ENCODE results near the gene LMAN1. TPM values are rescaled to one million over a fixed set of nuclear protein-coding genes. Genes with fewer than 3 reads are reported as not detected.
A peak's percentile ranks its signal among the peaks of the same experiment; 100 is the strongest.

Gene LMAN1
- total RNA-seq, 6 donors from 2014 or later = 47.5 to 159 (median 60.7) TPM

DNA sequence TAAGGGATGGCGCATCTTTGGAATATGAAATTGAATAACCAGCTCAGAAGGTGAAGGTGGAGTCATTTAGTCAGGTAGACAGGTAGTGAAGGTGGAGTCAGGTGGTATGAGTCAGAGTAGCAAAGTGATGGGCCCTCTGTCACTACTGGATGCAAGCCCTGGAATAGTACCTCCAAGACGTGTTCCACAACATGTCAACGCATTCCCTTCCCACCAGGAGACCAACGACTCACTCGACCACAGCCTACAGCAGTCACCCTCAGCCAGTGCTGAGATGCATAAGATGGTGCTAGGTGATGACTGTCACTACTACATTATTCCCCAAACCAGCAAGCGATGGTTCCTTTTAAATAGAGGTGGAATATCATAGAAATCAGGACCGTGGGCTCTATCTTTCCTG lies 47.4 kb downstream of the LMAN1 start:
- no peak for TF ChIP-seq EP300 (IDR thresholded peaks at IDR 0.05)
- TF ChIP-seq CTCF (IDR thresholded peaks at IDR 0.05) = no peak
- TF ChIP-seq POLR2A (IDR thresholded peaks at IDR 0.05) = no peak
- TF ChIP-seq POLR2AphosphoS5 (IDR thresholded peaks at IDR 0.05) = no peak
- WGBS, 2 donors = 80 to 89% methylated on average over 7 of the region's 7 CpGs

DNA sequence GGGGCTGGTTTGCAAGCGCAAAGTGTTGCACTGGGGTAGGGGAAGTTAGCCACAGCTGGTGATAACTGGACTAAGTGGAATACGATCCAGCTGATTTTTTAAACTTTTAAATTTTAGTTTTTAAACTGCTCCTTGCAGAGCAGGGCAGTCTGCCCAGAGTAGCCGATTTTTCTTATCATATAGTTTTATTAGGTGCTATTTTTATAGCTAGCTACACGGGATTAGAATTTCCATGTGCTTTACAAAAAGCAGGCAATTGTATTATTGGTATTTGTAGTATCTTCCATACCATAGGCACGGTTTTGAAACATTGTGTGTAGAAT lies 50.2 kb downstream of the LMAN1 start:
- Histone ChIP-seq H3K9me3 (no peaks in the 10 kb centered on the region), H3K27me3 (no peaks in the 10 kb centered on the region), H3K4me1 (peaks cover 3 to 11% (median 7%) of the 10 kb centered on the region in 4 donors), H3K36me3 (no peaks in the 10 kb centered on the region), H3K4me3 (peak overlapping the region in 3 of 4 donors; percentile 19 to 40 (median 30)), H3K27ac (no peak overlapping the region)
- DNase-seq = no peak
- 16 to 18% methylated on average over 5 of the region's 5 CpGs for WGBS, 2 donors
- ATAC-seq (ENCODE audit: low FRiP score in 2 of 2) = no peak
- TF ChIP-seq EP300 (IDR thresholded peaks at IDR 0.05) (no peak), POLR2AphosphoS5 (IDR thresholded peaks at IDR 0.05) (no peak), POLR2A (IDR thresholded peaks at IDR 0.05) (no peak), CTCF (IDR thresholded peaks at IDR 0.05) (no peak)

More for the DNA sequence above, 47.4 kb downstream of the LMAN1 start:
- Histone ChIP-seq H3K27ac (no peak overlapping the region), H3K36me3 (no peaks in the 10 kb centered on the region), H3K27me3 (no peaks in the 10 kb centered on the region), H3K4me1 (peaks cover 3 to 11% (median 7%) of the 10 kb centered on the region in 4 donors), H3K4me3 (no peak overlapping the region), H3K9me3 (no peaks in the 10 kb centered on the region)
- ATAC-seq (ENCODE audit: low FRiP score in 2 of 2) (no peak), DNase-seq (no peak)

DNA sequence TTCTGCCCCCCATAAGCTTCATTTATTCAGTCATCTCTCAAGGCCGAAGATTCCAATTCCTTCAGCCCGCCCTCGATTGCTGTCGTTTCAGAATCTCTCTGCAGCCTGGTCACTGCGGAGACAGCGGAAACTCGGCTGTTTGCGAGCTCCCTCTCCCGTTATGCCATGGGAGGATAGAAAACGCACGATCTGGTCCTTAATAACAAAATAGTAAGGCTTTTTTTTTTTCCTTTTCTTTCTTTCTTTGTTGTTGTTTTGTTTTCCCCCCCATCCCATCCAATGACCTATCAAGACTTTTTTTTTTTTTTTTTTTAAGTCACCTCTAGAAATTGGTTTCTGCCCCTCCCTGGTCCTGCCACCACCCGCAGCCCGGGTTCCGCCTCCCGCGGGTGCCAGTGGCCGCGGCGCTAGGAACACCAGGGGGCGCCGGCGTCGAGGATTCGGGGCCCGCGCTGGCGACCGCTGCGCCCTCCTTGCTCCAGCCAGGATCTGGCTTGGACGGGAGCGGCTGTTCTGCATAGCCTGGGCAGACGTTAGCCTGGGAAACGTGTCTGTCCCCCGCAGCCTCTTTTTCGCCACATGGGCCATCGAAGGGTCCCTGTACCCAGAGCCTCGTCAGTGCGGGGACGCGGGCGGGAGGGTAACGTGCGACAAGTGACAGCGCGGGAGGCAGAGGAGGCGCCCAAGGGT lies 50.7 kb downstream of the LMAN1 start:
- no peak for TF ChIP-seq POLR2AphosphoS5 (IDR thresholded peaks at IDR 0.05)
- peak; percentile 64 to 81 (median 68) for TF ChIP-seq CTCF (IDR thresholded peaks at IDR 0.05)
- peak; percentile 66 to 96 for DNase-seq
- H3K4me3 ChIP-seq = peak overlapping the region in 3 of 4 donors; percentile 19 to 40 (median 30)
- WGBS, 2 donors = 2 to 5% methylated on average over 39 to 41 of the region's 46 CpGs
- peak; percentile 81 to 96 for ATAC-seq (ENCODE audit: low FRiP score in 2 of 2)
- peaks cover 3 to 11% (median 7%) of the 10 kb centered on the region in 4 donors for H3K4me1 ChIP-seq
- no peaks in the 10 kb centered on the region for H3K36me3 ChIP-seq
- no peak overlapping the region for H3K27ac ChIP-seq
- no peaks in the 10 kb centered on the region for H3K9me3 ChIP-seq
- no peaks in the 10 kb centered on the region for H3K27me3 ChIP-seq

DNA sequence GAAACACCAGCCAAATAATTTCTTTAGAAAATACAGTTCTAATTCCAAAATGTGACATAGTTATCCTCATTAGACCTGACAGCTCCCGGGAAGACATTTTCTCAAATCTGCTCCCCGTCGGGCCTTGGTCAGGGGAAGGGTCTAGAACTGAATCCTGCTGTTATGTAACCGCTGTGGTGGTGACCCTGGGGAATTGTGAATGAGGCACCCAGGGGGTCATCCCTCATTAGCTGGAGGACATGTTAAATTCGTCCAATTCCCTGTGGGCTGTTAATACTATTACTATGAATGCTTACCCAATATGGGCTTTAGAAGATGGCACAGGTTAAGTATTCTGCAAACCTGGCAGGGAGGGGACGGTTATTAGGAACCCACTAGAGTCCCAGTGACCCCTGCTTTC lies 52.4 kb downstream of the LMAN1 start:
- 83 to 86% methylated on average over 6 of the region's 6 CpGs for WGBS, 2 donors
- Histone ChIP-seq H3K36me3 (no peaks in the 10 kb centered on the region), H3K4me3 (no peak overlapping the region), H3K9me3 (no peaks in the 10 kb centered on the region), H3K27me3 (no peaks in the 10 kb centered on the region), H3K27ac (no peak overlapping the region), H3K4me1 (peaks cover 3 to 11% (median 7%) of the 10 kb centered on the region in 4 donors)
- DNase-seq = no peak
- TF ChIP-seq EP300 (IDR thresholded peaks at IDR 0.05) (no peak), CTCF (IDR thresholded peaks at IDR 0.05) (no peak), POLR2A (IDR thresholded peaks at IDR 0.05) (no peak), POLR2AphosphoS5 (IDR thresholded peaks at IDR 0.05) (no peak)
- ATAC-seq (ENCODE audit: low FRiP score in 2 of 2) = no peak

DNA sequence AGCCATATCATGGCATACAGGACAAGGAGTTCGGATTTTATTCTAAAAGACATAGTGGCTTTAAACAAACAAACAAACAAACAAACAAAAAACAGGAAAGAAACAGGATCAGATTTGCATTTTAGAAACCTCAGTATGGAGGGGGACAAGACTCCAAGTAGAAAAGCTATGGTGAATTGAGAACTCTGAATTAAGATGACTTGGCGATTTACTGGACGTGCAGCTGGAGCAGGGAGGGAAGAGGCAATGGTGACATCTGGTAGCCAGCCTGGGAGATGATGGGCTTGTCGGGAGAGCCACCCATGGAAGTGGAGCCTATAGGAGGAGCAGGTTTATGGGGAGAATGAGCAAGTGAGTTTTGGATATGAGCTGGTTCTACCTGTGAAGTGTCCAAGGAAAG lies 53.8 kb downstream of the LMAN1 start:
- WGBS, 2 donors = 67 to 77% methylated on average over 4 of the region's 4 CpGs
- Histone ChIP-seq H3K4me1 (peaks cover 3 to 11% (median 7%) of the 10 kb centered on the region in 4 donors), H3K4me3 (no peak overlapping the region), H3K27ac (no peak overlapping the region), H3K9me3 (no peaks in the 10 kb centered on the region), H3K27me3 (no peaks in the 10 kb centered on the region), H3K36me3 (no peaks in the 10 kb centered on the region)
- TF ChIP-seq CTCF (IDR thresholded peaks at IDR 0.05) (no peak), EP300 (IDR thresholded peaks at IDR 0.05) (no peak)
- no peak for DNase-seq
- ATAC-seq (ENCODE audit: low FRiP score in 2 of 2) = no peak

All from upper lobe of left lung (tissue), 6 donors.